Ectodermal cell (in vitro differentiated cells): ENCODE data around the gene CT45A2. TPM values are rescaled to one million over a fixed set of nuclear protein-coding genes. Genes with fewer than 3 reads are reported as not detected.
"Not testable (repeated sequence)": the region's sequence is repeated elsewhere in the genome, so short reads cannot be mapped to it uniquely, and the experiment has no call there.

ENCODE experiments used
- H3K27ac ChIP-seq: 2 replicates; pipeline ENCODE4 v1.7.0; 2013; ENCODE audit warnings: mild to moderate bottlenecking, low read depth, low read length; ENCODE audit not compliant: insufficient read depth, poor library complexity, severe bottlenecking
- H3K27me3 ChIP-seq: 2 replicates; pipeline ENCODE4 v1.7.0; 2013; ENCODE audit warnings: mild to moderate bottlenecking, low read length; ENCODE audit not compliant: insufficient read depth, control insufficient read depth, poor library complexity, severe bottlenecking
- H3K36me3 ChIP-seq: one replicate; pipeline ENCODE4 v1.7.0; 2013; ENCODE audit warnings: low read length; ENCODE audit not compliant: control insufficient read depth, insufficient read depth
- H3K4me1 ChIP-seq: one replicate; pipeline ENCODE4 v1.7.0; 2013; ENCODE audit warnings: low read length; ENCODE audit not compliant: control insufficient read depth, insufficient read depth
- H3K4me3 ChIP-seq: 2 replicates; pipeline ENCODE4 v1.7.0; 2013; ENCODE audit warnings: low read depth, low read length, control low read depth; ENCODE audit not compliant: insufficient read depth
- H3K9me3 ChIP-seq: 2 replicates; pipeline ENCODE4 v1.7.0; 2013; ENCODE audit warnings: mild to moderate bottlenecking, low read length, moderate library complexity; ENCODE audit not compliant: control insufficient read depth
- WGBS, 2 experiments: methylation state at CpG; one replicate each; pipeline ENCODE4 v1.1.7; 2013; ENCODE audit warnings: missing lambda C conversion rate in 2 of 2; 5-methylcytosine and 5-hydroxymethylcytosine counted together
- polyA plus RNA-seq, 4 experiments: library from polyadenylated mRNA; stranded (reverse); fragments of 50-300 nt; gene quantifications; one replicate each; pipeline ENCODE4 v1.2.3, GENCODE V29; 2013

Gene CT45A2, protein sequence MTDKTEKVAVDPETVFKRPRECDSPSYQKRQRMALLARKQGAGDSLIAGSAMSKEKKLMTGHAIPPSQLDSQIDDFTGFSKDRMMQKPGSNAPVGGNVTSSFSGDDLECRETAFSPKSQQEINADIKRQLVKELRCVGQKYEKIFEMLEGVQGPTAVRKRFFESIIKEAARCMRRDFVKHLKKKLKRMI
- polyA plus RNA-seq (2013, experiment 1 of 4), result not detected
- polyA plus RNA-seq (2013, experiment 2 of 4), result not detected
- polyA plus RNA-seq (2013, experiment 3 of 4), result not detected
- polyA plus RNA-seq (2013, experiment 4 of 4), result not detected

DNA sequence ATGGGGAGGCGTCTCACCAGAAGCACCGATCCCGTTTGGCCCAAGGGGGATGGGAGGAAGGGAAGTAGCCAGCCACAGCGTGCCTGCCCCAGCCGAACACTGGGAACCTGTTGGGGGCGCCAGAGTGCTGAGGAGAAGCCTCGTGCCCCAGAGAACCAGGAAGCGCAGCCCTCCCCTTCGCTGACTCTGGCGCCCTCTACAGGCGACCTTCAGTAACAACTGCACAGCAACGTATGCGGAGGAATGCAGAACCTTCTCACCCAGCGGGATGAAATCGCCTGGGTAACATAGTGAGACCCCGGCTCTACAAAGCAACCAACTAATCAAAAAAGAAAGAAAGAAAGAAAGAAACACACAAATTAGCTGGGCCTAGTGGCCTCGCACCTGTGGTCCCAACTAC is at the start of gene CT45A2:
TSS of gene CT45A2 (minus strand) at position 101 of the 400 bp plus-strand sequence. CDS start 3,747 bp downstream, outside the sequence.
- not testable (repeated sequence) for H3K27ac ChIP-seq, H3K36me3 ChIP-seq, H3K27me3 ChIP-seq, H3K9me3 ChIP-seq, H3K4me3 ChIP-seq, H3K4me1 ChIP-seq
- no CpG with 5 or more reads among the region's 17 CpGs for WGBS, 2 experiments

DNA sequence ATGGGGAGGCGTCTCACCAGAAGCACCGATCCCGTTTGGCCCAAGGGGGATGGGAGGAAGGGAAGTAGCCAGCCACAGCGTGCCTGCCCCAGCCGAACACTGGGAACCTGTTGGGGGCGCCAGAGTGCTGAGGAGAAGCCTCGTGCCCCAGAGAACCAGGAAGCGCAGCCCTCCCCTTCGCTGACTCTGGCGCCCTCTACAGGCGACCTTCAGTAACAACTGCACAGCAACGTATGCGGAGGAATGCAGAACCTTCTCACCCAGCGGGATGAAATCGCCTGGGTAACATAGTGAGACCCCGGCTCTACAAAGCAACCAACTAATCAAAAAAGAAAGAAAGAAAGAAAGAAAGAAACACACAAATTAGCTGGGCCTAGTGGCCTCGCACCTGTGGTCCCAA is 34.6 kb upstream of the CT45A2 start, which contains the start of gene CT45A8:
TSS of gene CT45A8 (minus strand) at position 101 of the 400 bp plus-strand sequence. CDS start 3,755 bp downstream, outside the sequence.
- not testable (repeated sequence) for H3K9me3 ChIP-seq, H3K36me3 ChIP-seq, H3K4me1 ChIP-seq, H3K27me3 ChIP-seq, H3K27ac ChIP-seq, H3K4me3 ChIP-seq
- WGBS, 2 experiments, result no CpG with 5 or more reads among the region's 17 CpGs

DNA sequence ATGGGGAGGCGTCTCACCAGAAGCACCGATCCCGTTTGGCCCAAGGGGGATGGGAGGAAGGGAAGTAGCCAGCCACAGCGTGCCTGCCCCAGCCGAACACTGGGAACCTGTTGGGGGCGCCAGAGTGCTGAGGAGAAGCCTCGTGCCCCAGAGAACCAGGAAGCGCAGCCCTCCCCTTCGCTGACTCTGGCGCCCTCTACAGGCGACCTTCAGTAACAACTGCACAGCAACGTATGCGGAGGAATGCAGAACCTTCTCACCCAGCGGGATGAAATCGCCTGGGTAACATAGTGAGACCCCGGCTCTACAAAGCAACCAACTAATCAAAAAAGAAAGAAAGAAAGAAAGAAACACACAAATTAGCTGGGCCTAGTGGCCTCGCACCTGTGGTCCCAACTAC is 17.4 kb upstream of the CT45A2 start, which contains the start of gene CT45A7:
TSS of gene CT45A7 (minus strand) at position 101 of the 400 bp plus-strand sequence. CDS start 3,747 bp downstream, outside the sequence.
- H3K36me3 ChIP-seq, H3K27ac ChIP-seq, H3K27me3 ChIP-seq, H3K4me1 ChIP-seq, H3K9me3 ChIP-seq, H3K4me3 ChIP-seq: not testable (repeated sequence)
- no CpG with 5 or more reads among the region's 17 CpGs for WGBS, 2 experiments

DNA sequence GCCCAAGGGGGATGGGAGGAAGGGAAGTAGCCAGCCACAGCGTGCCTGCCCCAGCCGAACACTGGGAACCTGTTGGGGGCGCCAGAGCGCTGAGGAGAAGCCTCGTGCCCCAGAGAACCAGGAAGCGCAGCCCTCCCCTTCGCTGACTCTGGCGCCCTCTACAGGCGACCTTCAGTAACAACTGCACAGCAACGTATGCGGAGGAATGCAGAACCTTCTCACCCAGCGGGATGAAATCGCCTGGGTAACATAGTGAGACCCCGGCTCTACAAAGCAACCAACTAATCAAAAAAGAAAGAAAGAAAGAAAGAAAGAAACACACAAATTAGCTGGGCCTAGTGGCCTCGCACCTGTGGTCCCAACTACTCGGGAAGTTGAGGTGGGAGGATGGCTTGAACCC is 17.1 kb downstream of the CT45A2 start, which contains the start of gene CT45A6:
TSS of gene CT45A6 (minus strand) at position 101 of the 400 bp plus-strand sequence. CDS start 3,794 bp downstream, outside the sequence.
- not testable (repeated sequence) for H3K27me3 ChIP-seq, H3K27ac ChIP-seq, H3K9me3 ChIP-seq, H3K4me3 ChIP-seq, H3K4me1 ChIP-seq, H3K36me3 ChIP-seq
- no CpG with 5 or more reads among the region's 16 CpGs for WGBS, 2 experiments

DNA sequence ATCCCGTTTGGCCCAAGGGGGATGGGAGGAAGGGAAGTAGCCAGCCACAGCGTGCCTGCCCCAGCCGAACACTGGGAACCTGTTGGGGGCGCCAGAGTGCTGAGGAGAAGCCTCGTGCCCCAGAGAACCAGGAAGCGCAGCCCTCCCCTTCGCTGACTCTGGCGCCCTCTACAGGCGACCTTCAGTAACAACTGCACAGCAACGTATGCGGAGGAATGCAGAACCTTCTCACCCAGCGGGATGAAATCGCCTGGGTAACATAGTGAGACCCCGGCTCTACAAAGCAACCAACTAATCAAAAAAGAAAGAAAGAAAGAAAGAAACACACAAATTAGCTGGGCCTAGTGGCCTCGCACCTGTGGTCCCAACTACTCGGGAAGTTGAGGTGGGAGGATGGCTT is 34.4 kb downstream of the CT45A2 start, which contains the start of gene CT45A5:
TSS of gene CT45A5 (minus strand) at position 101 of the 400 bp plus-strand sequence. CDS start 3,774 bp downstream, outside the sequence.
- H3K36me3 ChIP-seq, H3K27ac ChIP-seq, H3K9me3 ChIP-seq, H3K4me3 ChIP-seq, H3K4me1 ChIP-seq, H3K27me3 ChIP-seq: not testable (repeated sequence)
- WGBS, 2 experiments, result no CpG with 5 or more reads among the region's 16 CpGs

DNA sequence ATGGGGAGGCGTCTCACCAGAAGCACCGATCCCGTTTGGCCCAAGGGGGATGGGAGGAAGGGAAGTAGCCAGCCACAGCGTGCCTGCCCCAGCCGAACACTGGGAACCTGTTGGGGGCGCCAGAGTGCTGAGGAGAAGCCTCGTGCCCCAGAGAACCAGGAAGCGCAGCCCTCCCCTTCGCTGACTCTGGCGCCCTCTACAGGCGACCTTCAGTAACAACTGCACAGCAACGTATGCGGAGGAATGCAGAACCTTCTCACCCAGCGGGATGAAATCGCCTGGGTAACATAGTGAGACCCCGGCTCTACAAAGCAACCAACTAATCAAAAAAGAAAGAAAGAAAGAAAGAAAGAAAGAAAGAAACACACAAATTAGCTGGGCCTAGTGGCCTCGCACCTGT is 51.7 kb downstream of the CT45A2 start, which contains the start of gene CT45A3:
TSS of gene CT45A3 (minus strand) at position 101 of the 400 bp plus-strand sequence. CDS start 3,747 bp downstream, outside the sequence.
- H3K4me1 ChIP-seq, H3K27me3 ChIP-seq, H3K27ac ChIP-seq, H3K9me3 ChIP-seq, H3K4me3 ChIP-seq, H3K36me3 ChIP-seq: not testable (repeated sequence)
- WGBS, 2 experiments, result no CpG with 5 or more reads among the region's 17 CpGs
